HG03457 (cell line): ENCODE results near the gene ZBTB40.

Source experiments
- ATAC-seq: cut with Tn5 transposase; IDR thresholded peaks from one replicate; pipeline ENCODE4 v1.9.1; 2021; ENCODE audit warnings: moderate number of reproducible peaks; ENCODE audit not compliant: unreplicated experiment

Gene ZBTB40

DNA sequence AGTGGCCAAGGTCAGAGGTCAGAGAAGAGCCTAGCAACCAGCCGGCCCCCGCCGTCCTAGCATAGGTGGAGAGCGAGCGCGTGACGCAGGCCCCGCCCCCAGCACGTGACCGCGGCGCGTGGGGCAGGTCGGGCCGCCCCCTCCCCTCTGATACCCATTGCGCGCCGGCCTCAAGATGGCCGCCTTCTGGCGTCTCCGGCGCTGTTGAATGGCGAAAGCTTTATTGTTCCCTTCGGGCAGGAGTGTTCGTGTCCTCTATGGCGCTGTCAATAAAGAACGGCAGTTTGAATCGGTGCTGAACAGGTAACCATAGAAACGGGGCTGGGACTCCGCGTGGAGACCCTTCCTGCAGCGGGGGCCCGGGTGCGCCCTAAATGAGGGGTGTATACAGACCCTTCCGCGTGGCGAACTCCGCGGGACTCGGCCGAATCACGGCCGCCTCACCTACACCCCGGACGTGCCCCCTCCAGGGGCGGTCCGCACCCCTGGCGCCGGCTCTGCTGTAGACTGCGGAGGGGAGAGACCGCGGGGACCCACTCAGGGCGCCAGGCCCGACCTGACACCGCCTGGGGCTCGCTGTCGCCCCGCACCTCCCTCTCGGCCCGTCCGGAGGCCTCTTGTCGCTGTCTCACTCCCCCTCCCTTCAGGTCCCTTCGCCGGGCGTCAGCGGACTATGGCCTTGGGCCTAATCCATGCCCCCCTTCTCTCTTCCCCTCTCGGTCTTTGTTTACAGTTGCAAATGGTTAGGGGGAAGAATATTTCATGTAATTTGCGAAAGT is at the start of gene ZBTB40:
ZBTB40 (plus strand) TSS at position 150 of the 779 bp plus-strand sequence. CDS start 38,098 bp downstream, outside the sequence.
- ATAC-seq, result peak; percentile 64

GRCh38 chr1:22402356-22403053 is 49.1 kb upstream of the ZBTB40 start:
- no peak for ATAC-seq

DNA sequence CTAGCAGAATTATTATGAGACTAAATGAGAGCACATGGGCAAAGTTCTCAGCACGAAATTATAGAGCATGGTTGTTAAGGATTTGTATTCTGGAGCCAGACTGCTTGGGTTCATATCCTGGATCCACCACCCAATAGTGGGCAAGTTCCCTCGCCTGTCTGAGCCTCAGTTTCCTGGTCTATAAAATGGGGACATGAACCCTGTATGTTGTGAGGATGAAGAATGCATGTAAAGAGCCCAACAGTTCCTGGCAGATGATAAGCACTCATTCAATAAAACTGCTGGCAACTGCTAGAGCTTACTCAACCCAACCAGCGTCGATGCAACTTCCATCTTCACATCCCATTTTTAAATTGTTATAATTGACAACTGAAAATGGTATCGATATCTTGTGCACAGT is 47.2 kb upstream of the ZBTB40 start:
- no peak for ATAC-seq

GRCh38 chr1:22406722-22407495 is 44.7 kb upstream of the ZBTB40 start:
- ATAC-seq, result no peak

GRCh38 chr1:22408230-22408629 is 43.4 kb upstream of the ZBTB40 start:
- no peak for ATAC-seq

- no peak for ATAC-seq
These were observed 41.2 kb upstream of the ZBTB40 start for GRCh38 chr1:22410401-22410800.

DNA sequence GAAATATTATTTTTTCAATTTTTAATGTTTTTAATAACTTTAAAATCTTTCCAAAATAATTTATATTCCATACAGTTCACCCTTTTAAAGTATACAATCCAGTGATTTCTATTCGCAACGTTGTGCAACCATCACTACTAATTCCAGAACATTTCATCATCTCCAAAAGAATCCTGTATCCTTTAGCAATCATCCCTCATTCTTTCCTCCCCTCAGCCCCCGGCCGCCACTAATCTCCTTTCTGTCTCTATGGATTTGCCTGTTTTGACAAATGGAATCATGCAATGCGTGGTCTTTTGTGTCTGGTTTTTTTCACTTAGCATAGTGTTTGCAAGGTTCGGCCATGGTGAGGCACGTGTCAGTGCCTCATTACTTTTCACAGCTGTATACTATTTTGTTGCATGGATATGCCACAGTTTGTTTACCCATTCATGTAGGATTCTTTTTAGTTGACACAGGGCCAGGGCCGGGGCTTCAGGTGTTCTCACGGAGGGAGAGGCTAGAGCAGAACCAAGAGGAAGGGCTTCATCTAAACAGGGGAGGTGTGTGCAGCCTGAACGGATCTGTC is 40.6 kb upstream of the ZBTB40 start:
- ATAC-seq, result no peak

DNA sequence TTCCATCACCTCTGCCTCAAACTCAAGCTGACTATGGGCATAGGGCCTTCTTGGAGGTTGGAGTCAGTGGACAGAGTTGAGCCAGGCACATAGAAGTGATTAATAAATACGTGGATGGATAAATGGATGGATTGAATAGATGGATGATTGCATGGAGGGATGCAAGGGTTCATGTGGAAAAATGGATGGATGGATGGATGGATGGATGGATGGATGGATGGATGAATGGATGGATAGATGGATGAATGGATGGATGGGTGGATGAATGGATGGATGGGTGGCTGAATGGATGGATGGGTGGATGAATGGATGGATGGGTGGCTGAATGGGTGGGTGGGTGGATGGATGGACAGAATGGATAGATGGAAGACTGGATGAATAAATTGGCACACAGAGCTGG is 40.1 kb upstream of the ZBTB40 start:
- no peak for ATAC-seq

DNA sequence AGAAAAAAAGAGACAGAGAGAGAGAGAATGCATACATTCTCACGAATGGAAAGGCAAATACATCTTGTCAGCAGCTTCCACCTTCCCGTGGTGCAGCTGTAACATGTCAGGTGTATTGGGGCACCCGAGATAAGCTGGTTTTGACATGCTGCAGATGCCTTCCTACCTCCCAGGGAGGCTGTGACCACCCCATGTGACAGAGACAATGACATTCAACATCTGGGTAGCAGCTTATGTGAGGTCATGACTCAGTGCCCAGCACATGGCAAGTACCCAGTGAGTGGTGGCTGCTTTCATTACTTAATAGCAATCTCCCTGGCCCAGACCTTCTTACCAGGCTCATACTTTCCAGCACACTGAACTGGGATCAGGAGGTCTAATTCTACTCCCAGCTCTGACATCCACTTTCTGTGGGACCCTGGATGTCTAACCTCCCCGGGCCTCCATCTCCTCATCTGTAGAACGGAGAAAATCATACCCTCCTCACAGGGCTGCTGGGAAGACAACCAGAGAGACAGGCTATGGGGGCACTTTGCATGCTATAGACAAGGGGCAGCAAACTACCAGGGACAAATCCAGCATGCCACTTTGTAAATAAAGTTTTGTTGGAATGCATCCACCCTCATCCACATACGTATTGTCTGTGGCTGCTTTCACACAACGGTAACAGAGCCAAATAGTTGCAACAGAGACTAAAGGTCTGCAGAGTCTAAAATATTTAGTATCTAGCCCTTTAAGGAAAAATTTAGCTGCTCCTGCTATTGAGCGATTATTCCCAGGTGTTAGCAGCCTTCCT is 38.5 kb upstream of the ZBTB40 start:
- no peak for ATAC-seq

GRCh38 chr1:22413799-22414198 is 37.9 kb upstream of the ZBTB40 start:
- ATAC-seq, result no peak

GRCh38 chr1:22414244-22414751 is 37.4 kb upstream of the ZBTB40 start:
- ATAC-seq, result no peak

DNA sequence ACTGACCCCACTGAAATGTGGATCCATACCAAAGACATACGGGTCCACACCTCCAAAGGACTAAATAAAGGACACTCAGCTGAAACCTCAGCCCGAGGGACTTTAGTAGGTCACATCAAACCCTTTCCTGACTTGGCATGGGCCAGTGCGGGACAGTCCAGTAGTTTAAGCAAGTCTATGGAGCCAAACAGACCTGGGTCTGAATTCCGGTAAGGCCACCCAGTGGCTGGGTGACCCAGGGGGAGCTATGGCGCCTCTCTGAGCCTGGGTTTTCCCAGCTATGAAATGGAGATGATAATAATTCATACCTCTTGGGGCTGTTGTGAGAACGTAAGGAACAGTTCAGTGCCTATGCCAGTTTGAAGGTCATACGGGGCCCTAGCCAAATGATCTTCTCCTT is 36.2 kb upstream of the ZBTB40 start:
- no peak for ATAC-seq

DNA sequence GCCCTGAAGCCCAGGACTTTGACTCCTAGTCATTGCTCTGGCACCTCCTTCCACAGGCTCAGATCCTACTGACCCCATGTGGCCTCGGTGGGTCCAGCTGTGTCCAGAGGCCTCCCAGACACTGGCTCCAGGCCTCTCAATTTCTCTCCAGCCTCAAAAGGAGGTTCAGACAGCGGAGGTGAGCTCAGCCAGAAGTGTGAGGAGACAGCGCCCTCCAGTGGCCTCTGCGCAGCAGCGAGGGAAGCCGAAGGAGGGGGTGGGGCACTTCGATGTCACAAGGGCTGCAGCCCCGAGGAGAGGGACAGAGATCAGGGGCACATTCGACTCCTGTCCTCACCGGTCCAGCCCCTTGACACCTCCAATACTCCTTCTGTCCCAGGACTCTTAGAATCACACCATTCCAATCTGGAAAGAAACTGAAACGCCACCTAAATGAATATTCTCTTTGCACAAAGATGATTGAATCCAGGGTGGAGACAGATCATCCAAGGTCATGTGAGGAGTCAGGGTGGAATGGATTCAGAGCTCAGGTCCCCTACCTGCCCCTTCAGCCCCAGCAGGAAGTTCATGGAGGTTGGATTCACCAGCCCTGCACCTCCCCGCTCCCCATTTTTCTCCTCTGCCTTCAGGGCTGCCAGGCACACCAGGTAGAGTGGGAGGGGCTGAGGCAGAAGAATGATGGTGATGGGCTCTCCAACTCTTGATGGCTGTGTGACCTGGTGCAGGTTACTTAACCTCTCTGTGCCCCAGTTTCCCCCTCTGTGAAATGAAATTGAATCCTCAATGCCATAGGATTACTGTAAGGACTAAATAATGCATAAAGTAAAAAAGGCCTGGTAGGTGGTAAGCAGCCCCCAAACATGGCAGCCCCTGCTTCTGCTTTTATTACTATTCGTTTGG is 34.8 kb upstream of the ZBTB40 start:
- ATAC-seq, result no peak

DNA sequence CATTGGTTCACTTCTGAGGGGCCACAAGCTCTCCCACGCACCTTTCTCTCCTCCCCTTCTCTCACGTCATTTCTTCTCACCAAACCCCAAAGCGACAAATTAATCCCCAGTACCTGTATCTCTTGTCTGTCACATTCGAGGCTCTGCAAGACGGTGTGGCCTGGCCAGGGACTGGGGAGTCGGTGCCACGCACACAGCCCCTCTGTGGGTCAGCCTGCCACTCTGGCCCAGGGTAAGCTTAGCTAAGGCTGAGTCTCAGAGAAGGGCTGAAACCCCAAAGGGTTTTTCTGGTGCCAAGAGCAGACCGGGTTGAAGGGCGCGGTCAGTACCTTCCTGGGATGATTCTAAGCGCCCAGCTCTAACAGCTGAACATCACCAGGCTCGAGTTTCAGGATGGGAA is 34.2 kb upstream of the ZBTB40 start:
- no peak for ATAC-seq

- ATAC-seq, result no peak
These were observed 33.3 kb upstream of the ZBTB40 start for GRCh38 chr1:22418312-22418711.

- no peak for ATAC-seq
These were observed 32.7 kb upstream of the ZBTB40 start for GRCh38 chr1:22418933-22419382.

- no peak for ATAC-seq
These were observed 31.1 kb upstream of the ZBTB40 start for GRCh38 chr1:22420455-22421053.

- no peak for ATAC-seq
These were observed 24.9 kb upstream of the ZBTB40 start for GRCh38 chr1:22426781-22427180.

DNA sequence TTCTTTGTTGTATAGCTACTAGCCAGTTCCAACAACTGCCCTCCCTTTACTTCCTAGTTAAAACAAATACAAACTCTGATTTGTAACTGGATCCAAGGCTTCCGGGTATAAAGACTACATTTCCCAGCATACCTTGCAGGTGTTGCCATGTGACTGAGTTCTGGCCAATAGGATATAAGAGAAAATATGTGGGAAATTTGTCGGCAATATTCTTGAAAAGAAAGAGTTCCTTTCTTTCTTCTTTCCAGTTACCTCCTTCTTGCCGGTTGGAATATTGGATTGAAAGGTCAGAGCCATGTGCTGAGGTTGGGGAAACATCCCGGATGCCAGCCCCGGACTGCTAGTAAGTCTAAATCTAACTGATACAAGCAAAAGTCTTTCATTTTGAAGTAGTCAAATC is 23.0 kb upstream of the ZBTB40 start:
- ATAC-seq, result no peak
